HCT116 (cell line): ENCODE data around the gene NPIPA5. TPM values are rescaled to one million over a fixed set of nuclear protein-coding genes. Genes with fewer than 3 reads are reported as not detected.
"Not testable (repeated sequence)": the region's sequence is repeated elsewhere in the genome, so short reads cannot be mapped to it uniquely, and the experiment has no call there.

Source experiments
- ATAC-seq: fragments of 200-7000 bp; cut with Tn5 transposase; 2 replicates; pipeline ENCODE4 v1.9.1; 2020; ENCODE audit warnings: mild to moderate bottlenecking, moderate library complexity
- BruUV-seq: library from RNA; stranded (reverse); fragments of 400-500 nt; replicated peaks from 2 replicates; lab custom pipeline; 2021; lab: Mats Ljungman, UMichigan
- CTCF ChIA-PET: fragments of 300-600 bp; sonication (Branson Sonifier 250); formaldehyde crosslinking; loops from one replicate; lab custom pipeline; 2021; ENCODE audit warnings: antibody characterized with exemption; lab: Charles Lee
- POLR2A ChIA-PET: fragments of 300-600, 350-600 bp; sonication (Branson Sonifier 250); formaldehyde crosslinking; loops from one replicate; lab custom pipeline; 2021; ENCODE audit warnings: antibody characterized with exemption; lab: Charles Lee
- RAD21 ChIA-PET, 2 experiments: fragments of 300-600 bp; sonication (Branson Sonifier 250); formaldehyde crosslinking; loops; one replicate each; lab custom pipeline; 2023; ENCODE audit warnings: low total read pairs in 2 of 2; ENCODE audit not compliant: uncharacterized antibody in 2 of 2, unreplicated experiment in 2 of 2, low non-redundant PET in 1 of 2; lab: Charles Lee
- DNase-seq: peaks from one replicate; pipeline ENCODE4 v3.0.0-alpha.2; 2010; ENCODE audit warnings: low read depth, low spot score
- H2AFZ ChIP-seq: fragments of 200-600 bp; shearing (Covaris generic), sonication (generic); 2 replicates; pipeline ENCODE4 v1.6.1; 2017; ENCODE audit warnings: low read depth, mixed run types, mixed read lengths, antibody characterized with exemption, low read length; ENCODE audit not compliant: poor library complexity, severe bottlenecking
- H3K27ac ChIP-seq: 2 replicates; pipeline ENCODE4 v1.5.1; 2012; ENCODE audit warnings: low read depth, low read length
- H3K27me3 ChIP-seq: fragments of 200-600 bp; sonication (generic); 2 replicates; pipeline ENCODE4 v1.6.1; 2016; ENCODE audit warnings: mixed run types, low read length, mixed read lengths; ENCODE audit not compliant: insufficient read depth
- H3K36me3 ChIP-seq, 2 experiments: fragments of 200-500 bp in 1 of 2; fragments of 200-600 bp in 1 of 2; sonication (Bioruptor generic) in 1 of 2; sonication (generic) in 1 of 2; 2 replicates each; pipeline versions ENCODE4 v1.5.1 to v1.6.1; 2014 to 2016; ENCODE audit warnings: low read length in 2 of 2, inconsistent platforms in 1 of 2, mixed read lengths in 1 of 2, mixed run types in 1 of 2; ENCODE audit not compliant: insufficient read depth in 2 of 2, control insufficient read depth in 1 of 2
- H3K4me1 ChIP-seq, 2 experiments: fragments of 200-600 bp in 1 of 2; sonication (generic) in 1 of 2; 2 replicates each; pipeline versions ENCODE4 v1.5.1 to v1.6.1; 2012 to 2017; ENCODE audit warnings: low read length in 2 of 2, inconsistent platforms in 1 of 2, mild to moderate bottlenecking in 1 of 2, mixed read lengths in 1 of 2, mixed run types in 1 of 2, moderate library complexity in 1 of 2; ENCODE audit not compliant: insufficient read depth in 2 of 2, control insufficient read depth in 1 of 2
- H3K4me2 ChIP-seq: fragments of 200-600 bp; sonication (generic); 2 replicates; pipeline ENCODE4 v1.6.1; 2017; ENCODE audit warnings: mixed run types, low read length, mixed read lengths
- H3K4me3 ChIP-seq, 2 experiments: fragments of 200-600 bp in 1 of 2; sonication (generic) in 1 of 2; replicated peaks in 1 of 2; 2 replicates each; pipeline ENCODE4 v1.5.1; 2011 to 2016; ENCODE audit warnings: low read length in 2 of 2, control low read depth in 1 of 2, low read depth in 1 of 2, mild to moderate bottlenecking in 1 of 2, mixed read lengths in 1 of 2, mixed run types in 1 of 2
- H3K79me2 ChIP-seq: fragments of 200-600 bp; sonication (generic); 2 replicates; pipeline ENCODE4 v1.6.1; 2017; ENCODE audit warnings: mild to moderate bottlenecking, mixed run types, low read length, moderate library complexity, mixed read lengths; ENCODE audit not compliant: insufficient read depth
- H3K9ac ChIP-seq: fragments of 200-600 bp; sonication (generic); 2 replicates; pipeline ENCODE4 v1.6.1; 2016; ENCODE audit warnings: low read length, mixed read lengths
- H3K9me2 ChIP-seq: fragments of 200-600 bp; sonication (generic), shearing (Covaris generic); 2 replicates; pipeline ENCODE4 v1.6.1; 2017; ENCODE audit warnings: mixed run types, mild to moderate bottlenecking, moderate library complexity; ENCODE audit not compliant: insufficient read depth
- H3K9me3 ChIP-seq, 2 experiments: fragments of 200-500 bp in 1 of 2; fragments of 200-600 bp in 1 of 2; sonication (Bioruptor generic) in 1 of 2; sonication (generic) in 1 of 2; 2 replicates each; pipeline ENCODE4 v1.6.1; 2014 to 2017; ENCODE audit warnings: low read length in 2 of 2, mixed read lengths in 2 of 2, inconsistent platforms in 1 of 2, low read depth in 1 of 2, mild to moderate bottlenecking in 1 of 2, mixed run types in 1 of 2, moderate library complexity in 1 of 2; ENCODE audit not compliant: control insufficient read depth in 1 of 2, insufficient read depth in 1 of 2
- H4K20me1 ChIP-seq: fragments of 200-600 bp; sonication (generic), shearing (Covaris generic); 2 replicates; pipeline ENCODE4 v1.6.1; 2017; ENCODE audit warnings: mixed run types, mild to moderate bottlenecking, moderate library complexity; ENCODE audit not compliant: insufficient read depth
- ATF3 ChIP-seq: IDR thresholded peaks from 2 replicates; pipeline ENCODE4 v1.6.1; 2012
- CBX3 ChIP-seq: IDR thresholded peaks from 2 replicates; pipeline ENCODE4 v1.6.1; 2012; ENCODE audit warnings: low read depth
- CEBPB ChIP-seq: IDR thresholded peaks from 2 replicates; pipeline ENCODE4 v1.6.1; 2012; ENCODE audit warnings: low read depth
- EGR1 ChIP-seq: IDR thresholded peaks from 2 replicates; pipeline ENCODE4 v1.6.1; 2012; ENCODE audit warnings: low read depth
- ELF1 ChIP-seq: IDR thresholded peaks from 2 replicates; pipeline ENCODE4 v1.6.1; 2012; ENCODE audit warnings: low read depth, borderline replicate concordance
- EZH2phosphoT487 ChIP-seq: fragments of 200-600 bp; IDR thresholded peaks from 2 replicates; pipeline ENCODE4 v1.6.1; 2018; ENCODE audit warnings: antibody characterized with exemption, borderline replicate concordance
- JUND ChIP-seq: IDR thresholded peaks from 2 replicates; pipeline ENCODE4 v1.6.1; 2012
- POLR2AphosphoS5 ChIP-seq: IDR thresholded peaks from 2 replicates; pipeline ENCODE4 v1.6.1; 2011; ENCODE audit warnings: mild to moderate bottlenecking, low read depth, low read length, moderate library complexity
- RAD21 ChIP-seq: IDR thresholded peaks from 2 replicates; pipeline ENCODE4 v1.6.1; 2012; ENCODE audit warnings: low read depth, mild to moderate bottlenecking
- SIN3A ChIP-seq: IDR thresholded peaks from 2 replicates; pipeline ENCODE4 v1.6.1; 2012; ENCODE audit warnings: low read depth
- SRF ChIP-seq: IDR thresholded peaks from 2 replicates; pipeline ENCODE4 v1.6.1; 2012; ENCODE audit warnings: low read depth
- ZFX ChIP-seq: fragments of 450-650 bp; IDR thresholded peaks from 2 replicates; pipeline ENCODE4 v1.6.1; 2017
- ZNF274 ChIP-seq: fragments of 200-500 bp; sonication (Bioruptor generic); IDR thresholded peaks from 2 replicates; pipeline ENCODE4 v1.6.1; 2014; ENCODE audit warnings: mild to moderate bottlenecking, low read depth, low read length, inconsistent platforms
- intact Hi-C: fragments of 100-400 bp; cut with micrococcal nuclease; formaldehyde crosslinking; loops from 2 replicates; pipeline ENCODE4 v1.10.0; 2022
- total RNA-seq: library from RNA; stranded (reverse); gene quantifications from one replicate; pipeline ENCODE4 v1.2.1, GENCODE V29; 2021; ENCODE audit not compliant: unreplicated experiment
- TF ChIP-seq, protein P1 (sequence below): IDR thresholded peaks from 2 replicates; pipeline ENCODE4 v1.6.1; 2012

The NPIPA5 gene
- total RNA-seq, 1 experiment from 2014 or later: 9.3 TPM

GRCh38 chr16:15396948-15397594 lies 19.0 kb upstream of the NPIPA5 start:
- POLR2A ChIA-PET: no interaction called here
- H3K9me2 ChIP-seq: no peaks in the 10 kb centered on the region
- no peak overlapping the region for H3K9ac ChIP-seq
- CTCF ChIA-PET: no interaction called here
- H3K4me2 ChIP-seq: no peak overlapping the region
- H3K27me3 ChIP-seq: no peaks in the 10 kb centered on the region
- H4K20me1 ChIP-seq: no peaks in the 10 kb centered on the region
- TF ChIP-seq SRF (no peak), EGR1 (no peak), EZH2phosphoT487 (no peak), SIN3A (no peak), CBX3 (no peak), ATF3 (no peak), JUND (no peak), RAD21 (no peak), ZFX (no peak), ZNF274 (no peak), ELF1 (no peak), CEBPB (no peak), POLR2AphosphoS5 (no peak)
- TF ChIP-seq, protein P1, sequence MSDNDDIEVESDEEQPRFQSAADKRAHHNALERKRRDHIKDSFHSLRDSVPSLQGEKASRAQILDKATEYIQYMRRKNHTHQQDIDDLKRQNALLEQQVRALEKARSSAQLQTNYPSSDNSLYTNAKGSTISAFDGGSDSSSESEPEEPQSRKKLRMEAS: no peak
- H3K9me3 ChIP-seq: no peaks in the 10 kb centered on the region
- no peaks in the 10 kb centered on the region for H3K4me1 ChIP-seq
- BruUV-seq: no TSS peak
- ATAC-seq: no peak
- no peak overlapping the region for H2AFZ ChIP-seq
- no peaks in the 10 kb centered on the region for H3K79me2 ChIP-seq
- H3K4me3 ChIP-seq: no peak overlapping the region
- DNase-seq: no peak
- no peaks in the 10 kb centered on the region for H3K36me3 ChIP-seq
- H3K27ac ChIP-seq: no peak overlapping the region
- intact Hi-C loops: no loop called here
- RAD21 ChIA-PET: no interaction called here

DNA sequence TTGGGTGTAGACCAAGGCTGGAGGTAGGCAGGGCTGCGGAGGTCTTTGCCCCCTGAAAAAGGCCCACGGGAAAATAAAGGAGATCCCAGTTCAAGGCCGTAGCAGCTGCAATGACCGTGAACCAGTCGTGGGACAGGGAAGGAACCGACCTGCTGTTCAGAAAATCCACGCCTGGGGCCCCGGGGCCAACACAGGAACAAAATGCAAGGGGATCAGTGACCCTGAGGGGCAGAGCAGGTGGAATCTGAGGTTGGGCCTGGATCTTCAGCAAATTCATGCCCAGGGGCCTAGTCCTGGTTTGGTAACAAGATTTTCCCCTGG lies 18.4 kb upstream of the NPIPA5 start:
- ATAC-seq, CTCF ChIA-PET, H3K27ac ChIP-seq, H3K9me3 ChIP-seq, H3K4me3 ChIP-seq, BruUV-seq, H3K36me3 ChIP-seq, RAD21 ChIA-PET, H3K4me1 ChIP-seq, H2AFZ ChIP-seq, POLR2A ChIA-PET, H4K20me1 ChIP-seq, H3K9ac ChIP-seq, H3K27me3 ChIP-seq, H3K9me2 ChIP-seq, intact Hi-C loops, H3K79me2 ChIP-seq, H3K4me2 ChIP-seq, DNase-seq: not testable (repeated sequence)

GRCh38 chr16:15395631-15396508 lies 17.8 kb upstream of the NPIPA5 start, which contains the start of gene MPV17L:
Gene MPV17L (plus strand): TSS chr16:15395754. CDS start chr16:15395898, 144 bp downstream.
- BruUV-seq, DNase-seq, H3K79me2 ChIP-seq, H4K20me1 ChIP-seq, H3K9ac ChIP-seq, H3K9me3 ChIP-seq, H3K27me3 ChIP-seq, intact Hi-C loops, H3K4me1 ChIP-seq, H3K4me2 ChIP-seq, RAD21 ChIA-PET, POLR2A ChIA-PET, ATAC-seq, H3K9me2 ChIP-seq, H2AFZ ChIP-seq, H3K36me3 ChIP-seq, CTCF ChIA-PET, H3K27ac ChIP-seq, H3K4me3 ChIP-seq: not testable (repeated sequence)
